Measurements from ENCODE around the gene DNAJC9.
A peak's percentile ranks its signal among the peaks of the same experiment; 100 is the strongest.

Gene DNAJC9

GRCh38 chr10:73252445-73253224 lies 5.6 kb upstream of the DNAJC9 start, which contains the start of gene MRPS16:
Gene MRPS16 (minus strand): TSS chr10:73252644. CDS start chr10:73252482, 162 bp downstream.
- Mint-ChIP-seq H3K4me3 (peak within 1 kb of the TSS; percentile 100), H3K9me3 (no peaks in the 10 kb centered on the region), H3K36me3 (ENCODE audit: low read depth) (peaks cover 40% of the 10 kb centered on the region), H3K27ac (peak within 1 kb of the TSS; percentile 95), H3K27me3 (ENCODE audit: low read depth) (no peaks in the 10 kb centered on the region), H3K4me1 (ENCODE audit: low read depth) (peaks cover 29% of the 10 kb centered on the region)
- peak; percentile 92 for DNase-seq (ENCODE audit: low spot score)

GRCh38 chr10:73251683-73252444 lies 4.8 kb upstream of the DNAJC9 start:
- peaks cover 30% of the 10 kb centered on the region for H3K4me1 Mint-ChIP-seq (ENCODE audit: low read depth)
- no peaks in the 10 kb centered on the region for H3K27me3 Mint-ChIP-seq (ENCODE audit: low read depth)
- H3K9me3 Mint-ChIP-seq = no peaks in the 10 kb centered on the region
- peaks cover 44% of the 10 kb centered on the region for H3K36me3 Mint-ChIP-seq (ENCODE audit: low read depth)
- peak overlapping the region; percentile 100 for H3K4me3 Mint-ChIP-seq
- peak overlapping the region; percentile 95 for H3K27ac Mint-ChIP-seq
- DNase-seq (ENCODE audit: low spot score) = no peak

- Mint-ChIP-seq H3K27me3 (ENCODE audit: low read depth) (no peaks in the 10 kb centered on the region), H3K4me3 (peak overlapping the region; percentile 98), H3K27ac (peak overlapping the region; percentile 96), H3K4me1 (ENCODE audit: low read depth) (peaks cover 51% of the 10 kb centered on the region), H3K9me3 (no peaks in the 10 kb centered on the region), H3K36me3 (ENCODE audit: low read depth) (peaks cover 77% of the 10 kb centered on the region)
- DNase-seq (ENCODE audit: low spot score) = no peak
These were observed 1.2 kb upstream of the DNAJC9 start for GRCh38 chr10:73248259-73248724.

- peaks cover 82% of the 10 kb centered on the region for H3K36me3 Mint-ChIP-seq (ENCODE audit: low read depth)
- no peak for DNase-seq (ENCODE audit: low spot score)
- H3K4me3 Mint-ChIP-seq = peak overlapping the region; percentile 98
- H3K27ac Mint-ChIP-seq = peak overlapping the region; percentile 96
- H3K27me3 Mint-ChIP-seq (ENCODE audit: low read depth) = no peaks in the 10 kb centered on the region
- H3K4me1 Mint-ChIP-seq (ENCODE audit: low read depth) = peaks cover 51% of the 10 kb centered on the region
- H3K9me3 Mint-ChIP-seq = no peaks in the 10 kb centered on the region
These were observed 629 bp upstream of the DNAJC9 start for GRCh38 chr10:73247509-73248258.

GRCh38 chr10:73246322-73246645 lies 771 bp downstream of the DNAJC9 start:
- H3K27ac Mint-ChIP-seq = peak overlapping the region; percentile 96
- no peaks in the 10 kb centered on the region for H3K27me3 Mint-ChIP-seq (ENCODE audit: low read depth)
- no peaks in the 10 kb centered on the region for H3K9me3 Mint-ChIP-seq
- DNase-seq (ENCODE audit: low spot score) = no peak
- peaks cover 50% of the 10 kb centered on the region for H3K4me1 Mint-ChIP-seq (ENCODE audit: low read depth)
- H3K36me3 Mint-ChIP-seq (ENCODE audit: low read depth) = peaks cover 78% of the 10 kb centered on the region
- H3K4me3 Mint-ChIP-seq = peak overlapping the region; percentile 98

DNA sequence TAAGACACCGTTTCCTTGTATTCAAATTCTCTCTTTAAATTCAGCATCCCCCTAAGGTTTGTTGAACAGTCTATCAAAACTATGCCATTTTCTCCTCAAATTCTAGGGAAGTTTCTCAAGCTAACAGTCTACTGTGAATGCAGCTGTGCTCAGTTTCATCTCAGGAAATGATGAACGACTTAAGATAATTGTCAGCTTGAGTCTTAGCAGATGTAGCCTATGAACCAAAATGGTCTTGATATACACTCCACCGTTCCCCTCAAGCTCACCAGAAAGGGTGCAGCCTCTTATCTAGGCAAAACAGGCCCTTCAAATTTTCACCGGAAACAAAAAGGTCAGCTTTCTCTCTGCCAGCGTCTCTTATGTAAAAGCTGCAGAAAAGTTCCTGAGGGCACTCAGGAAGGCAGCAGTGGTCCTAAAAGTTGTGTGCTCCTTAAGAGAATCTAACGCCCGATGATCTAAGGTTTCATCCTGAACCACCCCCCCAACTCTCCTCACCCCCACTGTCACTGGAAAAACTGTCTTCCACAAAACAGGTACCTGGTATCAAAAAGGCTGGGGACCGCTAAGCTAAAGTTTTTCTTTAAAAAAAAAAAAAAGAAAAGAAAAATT lies 2.1 kb downstream of the DNAJC9 start:
- peaks cover 41% of the 10 kb centered on the region for H3K4me1 Mint-ChIP-seq (ENCODE audit: low read depth)
- DNase-seq (ENCODE audit: low spot score) = no peak
- H3K27ac Mint-ChIP-seq = peak overlapping the region; percentile 63
- peak overlapping the region; percentile 98 for H3K4me3 Mint-ChIP-seq
- peaks cover 76% of the 10 kb centered on the region for H3K36me3 Mint-ChIP-seq (ENCODE audit: low read depth)
- no peaks in the 10 kb centered on the region for H3K9me3 Mint-ChIP-seq
- no peaks in the 10 kb centered on the region for H3K27me3 Mint-ChIP-seq (ENCODE audit: low read depth)

- Mint-ChIP-seq H3K36me3 (ENCODE audit: low read depth) (peaks cover 48% of the 10 kb centered on the region), H3K9me3 (no peaks in the 10 kb centered on the region), H3K27ac (no peak overlapping the region), H3K4me3 (no peak overlapping the region), H3K4me1 (ENCODE audit: low read depth) (peaks cover 16% of the 10 kb centered on the region), H3K27me3 (ENCODE audit: low read depth) (no peaks in the 10 kb centered on the region)
- no peak for DNase-seq (ENCODE audit: low spot score)
These were observed 7.1 kb downstream of the DNAJC9 start for GRCh38 chr10:73239908-73240307.

- Mint-ChIP-seq H3K27ac (no peak overlapping the region), H3K4me1 (ENCODE audit: low read depth) (peaks cover 9% of the 10 kb centered on the region), H3K9me3 (no peaks in the 10 kb centered on the region), H3K27me3 (ENCODE audit: low read depth) (no peaks in the 10 kb centered on the region), H3K36me3 (ENCODE audit: low read depth) (peaks cover 48% of the 10 kb centered on the region), H3K4me3 (no peak overlapping the region)
- no peak for DNase-seq (ENCODE audit: low spot score)
These were observed 8.0 kb downstream of the DNAJC9 start for GRCh38 chr10:73238990-73239566.

GRCh38 chr10:73234695-73235094 lies 12.4 kb downstream of the DNAJC9 start:
- H3K27ac Mint-ChIP-seq = no peak overlapping the region
- H3K4me3 Mint-ChIP-seq = no peak overlapping the region
- H3K27me3 Mint-ChIP-seq (ENCODE audit: low read depth) = no peaks in the 10 kb centered on the region
- H3K36me3 Mint-ChIP-seq (ENCODE audit: low read depth) = peaks cover 30% of the 10 kb centered on the region
- no peaks in the 10 kb centered on the region for H3K9me3 Mint-ChIP-seq
- no peak for DNase-seq (ENCODE audit: low spot score)
- no peaks in the 10 kb centered on the region for H3K4me1 Mint-ChIP-seq (ENCODE audit: low read depth)

DNA sequence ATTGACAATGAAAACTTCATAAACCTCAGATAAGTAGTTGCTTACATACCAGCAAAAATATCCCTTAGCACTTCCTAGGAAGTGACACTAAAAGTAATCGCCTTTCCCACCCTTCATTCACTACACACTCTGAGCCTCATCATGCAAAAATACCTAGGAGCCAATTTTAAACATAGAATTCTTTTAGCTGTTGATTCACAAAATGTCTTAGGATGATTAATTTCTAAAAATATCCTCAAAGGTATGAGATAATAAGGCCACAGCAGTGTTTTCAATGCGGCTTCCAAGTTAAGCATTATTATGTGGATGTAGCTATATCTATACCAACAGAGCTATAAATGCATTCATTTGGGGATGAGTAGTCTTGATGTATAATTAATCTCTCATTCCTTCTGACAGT lies 13.2 kb downstream of the DNAJC9 start:
- H3K36me3 Mint-ChIP-seq (ENCODE audit: low read depth) = peaks cover 29% of the 10 kb centered on the region
- no peaks in the 10 kb centered on the region for H3K27me3 Mint-ChIP-seq (ENCODE audit: low read depth)
- H3K4me3 Mint-ChIP-seq = no peak overlapping the region
- no peaks in the 10 kb centered on the region for H3K9me3 Mint-ChIP-seq
- H3K4me1 Mint-ChIP-seq (ENCODE audit: low read depth) = no peaks in the 10 kb centered on the region
- no peak for DNase-seq (ENCODE audit: low spot score)
- H3K27ac Mint-ChIP-seq = no peak overlapping the region

DNA sequence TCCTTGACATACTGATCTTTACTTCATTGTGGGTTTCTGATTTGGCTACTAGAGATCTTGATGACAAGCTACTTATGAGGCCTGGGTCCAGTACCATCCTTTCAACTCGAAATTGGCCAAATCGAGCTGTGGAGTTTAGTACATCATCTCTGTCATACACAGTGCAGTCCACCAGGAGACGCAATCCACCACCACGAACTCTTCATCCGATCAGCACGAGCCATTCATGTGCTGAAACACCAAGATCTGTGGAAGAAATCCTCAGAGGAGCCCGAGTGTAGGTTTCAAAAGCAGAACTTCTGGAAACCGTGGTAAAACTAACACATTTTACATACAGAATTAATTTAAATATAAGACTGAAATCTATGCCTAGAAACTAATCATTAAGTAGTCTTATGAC lies 14.2 kb downstream of the DNAJC9 start:
- H3K27ac Mint-ChIP-seq = no peak overlapping the region
- no peaks in the 10 kb centered on the region for H3K27me3 Mint-ChIP-seq (ENCODE audit: low read depth)
- DNase-seq (ENCODE audit: low spot score) = no peak
- H3K9me3 Mint-ChIP-seq = no peaks in the 10 kb centered on the region
- no peaks in the 10 kb centered on the region for H3K4me1 Mint-ChIP-seq (ENCODE audit: low read depth)
- H3K4me3 Mint-ChIP-seq = no peak overlapping the region
- H3K36me3 Mint-ChIP-seq (ENCODE audit: low read depth) = peaks cover 29% of the 10 kb centered on the region

- Mint-ChIP-seq H3K9me3 (no peaks in the 10 kb centered on the region), H3K4me3 (no peak overlapping the region), H3K27ac (no peak overlapping the region), H3K36me3 (ENCODE audit: low read depth) (peaks cover 20% of the 10 kb centered on the region), H3K4me1 (ENCODE audit: low read depth) (no peaks in the 10 kb centered on the region), H3K27me3 (ENCODE audit: low read depth) (no peaks in the 10 kb centered on the region)
- DNase-seq (ENCODE audit: low spot score) = no peak
These were observed 17.5 kb downstream of the DNAJC9 start for GRCh38 chr10:73229567-73229966.

DNA sequence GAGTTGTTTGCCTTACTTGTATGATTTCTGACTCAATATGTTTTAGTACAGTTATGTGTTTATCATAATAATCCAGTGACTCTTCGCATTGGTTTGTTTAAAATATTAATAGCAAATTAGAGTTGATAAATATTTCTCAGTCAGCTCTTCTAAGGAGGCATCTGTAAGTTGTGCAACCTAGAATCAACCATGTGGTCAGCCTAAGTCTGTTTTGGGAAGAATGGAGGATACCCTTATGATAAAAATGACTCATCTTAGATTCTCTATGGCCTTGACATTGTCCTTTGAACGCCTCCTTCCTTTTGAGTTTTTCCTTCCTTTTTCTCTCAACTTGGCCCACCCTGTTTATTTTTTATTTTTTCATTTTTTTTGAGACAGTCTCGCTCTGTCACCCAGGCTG lies 18.8 kb downstream of the DNAJC9 start:
- Mint-ChIP-seq H3K27me3 (ENCODE audit: low read depth) (no peaks in the 10 kb centered on the region), H3K36me3 (ENCODE audit: low read depth) (peaks cover 11% of the 10 kb centered on the region), H3K9me3 (no peaks in the 10 kb centered on the region), H3K4me1 (ENCODE audit: low read depth) (peaks cover 2% of the 10 kb centered on the region), H3K27ac (no peak overlapping the region), H3K4me3 (no peak overlapping the region)
- no peak for DNase-seq (ENCODE audit: low spot score)

All from T-helper 2 cell treated with Interferon-gamma antibody and Interleukin-4, amounts not matched to agents 5 μg/mL and 100 μg/mL, for 36 hours (primary cell).